DMS79 (cell line): ENCODE measurements around the gene OOSP4B.
"Not testable (repeated sequence)": the region's sequence is repeated elsewhere in the genome, so short reads cannot be mapped to it uniquely, and the experiment has no call there.

Experiments
- DNase-seq: peaks from one replicate; lab custom pipeline; 2025; lab: John Stamatoyannopoulos, UW

The OOSP4B gene

GRCh38 chr11:60016881-60017280, at the start of gene OOSP4B:
TSS of gene OOSP4B (plus strand) at chr11:60017181.
- no peak for DNase-seq

- DNase-seq, result no peak
Measured at GRCh38 chr11:59967677-59968394, 49.1 kb upstream of the OOSP4B start.

GRCh38 chr11:59968395-59968783, 48.6 kb upstream of the OOSP4B start:
- no peak for DNase-seq

GRCh38 chr11:59973097-59973496, 43.9 kb upstream of the OOSP4B start:
- DNase-seq, result no peak

GRCh38 chr11:59981106-59981770, 35.7 kb upstream of the OOSP4B start:
- DNase-seq, result no peak

GRCh38 chr11:59982037-59982436, 34.9 kb upstream of the OOSP4B start:
- DNase-seq, result not testable (repeated sequence)

- DNase-seq, result no peak
Measured at GRCh38 chr11:59983212-59983611, 33.8 kb upstream of the OOSP4B start.

- no peak for DNase-seq
Measured at GRCh38 chr11:59984368-59984767, 32.6 kb upstream of the OOSP4B start.

GRCh38 chr11:59990421-59990820, 26.6 kb upstream of the OOSP4B start:
- no peak for DNase-seq

GRCh38 chr11:59992425-59992824, 24.6 kb upstream of the OOSP4B start:
- no peak for DNase-seq

GRCh38 chr11:59997800-59998199, 19.2 kb upstream of the OOSP4B start:
- no peak for DNase-seq

GRCh38 chr11:59999691-60000090, 17.3 kb upstream of the OOSP4B start:
- no peak for DNase-seq

- DNase-seq, result no peak
Measured at GRCh38 chr11:60003729-60004128, 13.3 kb upstream of the OOSP4B start.

GRCh38 chr11:60005360-60005759, 11.6 kb upstream of the OOSP4B start:
- DNase-seq, result no peak

GRCh38 chr11:60018058-60018457, 1.1 kb downstream of the OOSP4B start:
- no peak for DNase-seq

- DNase-seq, result not testable (repeated sequence)
Measured at GRCh38 chr11:60020376-60020775, 3.4 kb downstream of the OOSP4B start.

GRCh38 chr11:60029015-60029632, 12.1 kb downstream of the OOSP4B start:
- no peak for DNase-seq

- no peak for DNase-seq
Measured at GRCh38 chr11:60040109-60040508, 23.1 kb downstream of the OOSP4B start, which contains the start of gene OOSP2. TSS of gene OOSP2 (plus strand) at chr11:60040409. CDS start at chr11:60040460, 51 bp downstream.

GRCh38 chr11:60050422-60050821, 33.4 kb downstream of the OOSP4B start:
- DNase-seq, result not testable (repeated sequence)

- DNase-seq, result not testable (repeated sequence)
Measured at GRCh38 chr11:60050839-60051238, 33.9 kb downstream of the OOSP4B start.

- DNase-seq, result no peak
Measured at GRCh38 chr11:60056349-60056969, 39.5 kb downstream of the OOSP4B start, which contains the start of gene MS4A3. TSS of gene MS4A3 (plus strand) at chr11:60056665. CDS start at chr11:60061161, 4,496 bp downstream.

GRCh38 chr11:60059052-60059451, 42.1 kb downstream of the OOSP4B start:
- DNase-seq, result no peak
